Stomach (tissue), 4 donors: ENCODE results near the gene WBP2NL.

Source experiments
- CTCF ChIP-seq, 7 experiments: fragments of 450-650 bp in 4 of 7; fragments of 200-600 bp in 3 of 7; sonication (generic) in 3 of 7; IDR thresholded peaks; one replicate each; pipeline ENCODE4 v1.5.1; 2016 to 2019; ENCODE audit warnings: antibody characterized with exemption in 7 of 7, control low read depth in 2 of 7, mild to moderate bottlenecking in 1 of 7
- POLR2A ChIP-seq, 4 donors: fragments of 450-650 bp; IDR thresholded peaks; one replicate each; pipeline ENCODE4 v1.6.1; 2016; ENCODE audit warnings: antibody characterized with exemption in 4 of 4, control low read depth in 2 of 4, mild to moderate bottlenecking in 1 of 4, moderate library complexity in 1 of 4

- TF ChIP-seq CTCF (IDR thresholded peaks at IDR 0.05) (no peak), POLR2A (IDR thresholded peaks at IDR 0.05) (no peak)
These were observed 19.9 kb upstream of the WBP2NL start for GRCh38 chr22:41978732-41979131.
